ENCODE results near the gene BICDL2.

BICDL2 gene

DNA sequence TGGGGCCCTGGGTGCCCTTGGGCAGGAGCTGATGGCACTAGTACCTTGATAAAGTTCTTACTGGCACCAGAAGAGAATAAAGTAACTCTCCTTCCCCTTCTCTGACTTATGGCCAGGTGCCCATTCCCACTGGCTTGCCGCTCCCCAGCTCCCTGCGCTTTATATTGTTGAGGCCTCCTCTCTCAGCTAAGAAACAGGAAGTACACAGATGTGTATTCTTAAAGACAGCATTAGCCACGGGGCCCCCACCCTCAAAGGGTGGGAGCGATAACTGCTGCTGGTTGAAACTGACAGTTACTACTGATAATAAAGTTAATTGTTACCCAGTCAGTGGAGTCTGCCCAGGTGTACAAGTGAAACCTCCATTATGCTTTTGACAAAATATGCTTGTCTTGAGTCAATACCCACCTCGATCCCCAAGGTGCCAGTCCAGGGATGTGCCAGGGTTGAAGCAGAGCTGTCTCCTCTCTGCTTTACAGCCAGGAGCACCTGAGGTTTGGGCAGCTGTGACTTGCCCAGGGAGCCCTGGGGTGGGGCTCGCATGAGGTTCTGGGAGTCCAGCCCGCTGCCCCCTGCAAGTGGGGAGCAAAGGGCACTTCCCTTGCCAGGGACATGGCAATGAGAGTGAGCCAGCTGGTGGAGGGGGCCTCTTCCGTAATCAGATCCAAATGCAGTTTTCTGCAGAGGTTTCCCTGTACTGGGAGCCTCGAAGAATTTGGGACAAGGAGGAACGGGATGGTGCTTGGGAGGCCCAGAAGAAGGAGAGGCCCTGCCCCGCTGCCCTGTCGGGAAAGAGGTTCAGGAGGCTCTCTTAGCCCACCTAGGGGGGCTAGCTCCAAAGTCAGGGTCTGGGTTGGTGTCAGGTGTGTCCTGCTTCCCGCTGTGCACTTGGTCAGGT is 29.4 kb downstream of the BICDL2 start:
- DNase-seq: no peak

DNA sequence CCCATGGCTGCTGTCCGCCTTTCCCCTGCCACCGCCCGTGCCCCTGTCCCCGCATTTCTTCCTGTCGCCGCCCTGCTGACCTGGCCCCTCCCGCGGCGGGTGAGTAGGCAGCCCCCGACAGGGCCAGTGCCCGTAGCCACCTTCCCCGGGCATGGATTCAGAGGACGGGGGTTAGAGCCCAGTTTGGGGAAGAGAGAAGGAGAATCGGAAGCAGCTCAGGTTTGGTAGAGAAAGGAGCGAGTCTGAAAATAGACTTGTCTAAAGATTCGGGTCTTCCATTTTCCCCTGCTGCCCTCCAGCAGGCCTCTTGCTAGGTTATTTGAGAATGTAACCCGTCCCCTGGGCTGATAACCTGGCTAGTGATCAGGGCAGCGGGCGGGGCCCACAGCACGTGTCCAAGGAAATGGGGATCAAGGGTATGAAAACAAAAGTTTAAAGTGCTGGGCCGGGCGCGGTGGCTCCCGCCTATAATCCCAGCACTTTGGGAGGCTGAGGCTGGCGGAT is 31.9 kb downstream of the BICDL2 start:
- no peak for DNase-seq

DNA sequence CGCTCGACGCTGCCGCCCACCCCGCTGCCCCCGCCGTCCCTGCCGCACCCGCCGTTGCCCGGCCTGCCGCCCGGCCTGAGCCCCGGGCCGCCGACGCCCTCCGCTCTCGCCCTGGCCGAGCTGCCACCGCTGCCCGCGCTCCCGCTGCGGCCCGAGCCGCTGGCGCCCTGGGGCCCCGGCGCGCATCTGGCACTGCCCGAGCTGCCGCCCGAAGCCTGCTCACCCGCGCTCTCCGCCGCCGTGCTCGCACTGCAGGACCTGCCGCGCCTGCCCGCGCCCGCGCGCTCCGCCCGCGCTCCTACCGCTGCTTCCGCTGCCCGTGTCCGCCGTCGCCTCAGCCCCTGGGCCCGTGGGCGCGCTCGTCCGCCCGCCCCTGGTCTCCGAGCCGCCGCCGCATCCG is 32.4 kb downstream of the BICDL2 start:
- no peak for DNase-seq

DNA sequence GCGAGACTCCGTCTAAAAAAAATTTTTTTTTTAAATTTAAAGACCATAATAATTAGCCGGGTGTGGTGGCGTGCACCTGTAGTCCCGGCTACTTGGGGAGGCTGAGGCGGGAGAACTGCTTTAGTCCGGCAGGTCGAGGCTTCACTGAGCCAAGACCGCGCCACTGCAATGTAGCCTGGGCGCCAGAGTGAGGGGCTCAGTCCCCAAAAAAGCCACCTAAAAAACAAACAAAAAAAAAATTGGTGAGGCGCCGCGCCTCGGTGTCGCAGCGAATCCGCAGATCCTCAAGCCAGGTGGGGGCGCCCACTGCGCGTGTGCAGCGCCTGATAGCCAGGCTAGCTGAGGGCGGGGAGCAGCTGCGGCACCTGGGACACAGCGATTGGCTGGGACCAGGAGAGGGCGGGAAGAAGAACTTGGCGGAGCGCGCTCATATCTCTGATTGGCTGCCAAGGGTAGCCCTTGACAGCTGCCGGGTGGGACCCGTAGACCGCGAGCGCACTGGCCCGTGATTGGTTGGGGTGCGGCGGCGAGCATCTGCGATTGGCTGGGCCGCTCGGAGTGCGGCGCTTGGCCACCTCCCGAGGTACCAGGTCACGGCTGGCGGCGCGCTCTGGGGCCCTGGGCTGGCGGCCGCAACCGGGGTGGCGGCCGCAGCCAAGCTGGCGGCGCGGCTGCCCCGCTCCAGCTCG is 33.0 kb downstream of the BICDL2 start:
- DNase-seq: peak; percentile 93

DNA sequence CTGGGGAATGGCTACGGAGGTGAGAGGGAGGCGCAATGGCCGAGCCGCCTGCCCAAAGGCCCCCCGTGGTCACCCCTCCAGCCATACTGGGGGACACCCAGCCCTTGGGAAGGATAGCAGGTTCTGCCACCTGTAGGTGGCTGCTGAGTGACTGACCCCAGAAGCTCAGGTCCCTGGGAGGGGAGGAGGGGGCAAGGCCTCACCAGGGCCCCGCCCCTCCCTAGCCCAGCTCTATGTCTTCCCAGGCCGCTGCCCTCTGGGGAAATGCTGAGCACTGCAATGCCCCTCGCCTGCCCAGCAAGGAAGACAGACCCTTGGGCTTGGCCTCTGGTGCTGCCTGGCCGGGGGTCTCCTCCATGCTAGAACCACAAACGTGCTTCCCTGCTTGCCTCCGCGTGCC is 35.4 kb downstream of the BICDL2 start:
- DNase-seq: no peak

DNA sequence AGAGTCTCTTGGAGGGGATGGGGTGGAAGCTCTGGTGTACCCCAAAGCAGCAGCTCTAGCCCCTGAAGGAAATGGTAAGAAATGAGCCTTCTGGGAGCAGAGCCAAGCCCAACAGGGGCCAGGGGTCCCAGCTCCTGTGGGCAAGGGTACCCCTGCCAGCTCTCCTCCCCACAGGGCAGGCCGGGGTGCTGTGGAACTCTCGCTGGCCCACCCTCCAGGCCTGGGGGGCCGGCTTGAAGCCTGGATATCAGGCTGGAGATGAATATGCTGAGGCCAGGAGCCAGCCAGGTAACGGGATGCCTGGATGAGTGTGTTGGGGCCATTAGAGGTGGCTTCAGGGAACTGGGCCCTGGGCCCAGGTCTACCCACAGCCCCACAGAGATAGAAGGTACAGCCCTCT is 36.2 kb downstream of the BICDL2 start:
- no peak for DNase-seq

DNA sequence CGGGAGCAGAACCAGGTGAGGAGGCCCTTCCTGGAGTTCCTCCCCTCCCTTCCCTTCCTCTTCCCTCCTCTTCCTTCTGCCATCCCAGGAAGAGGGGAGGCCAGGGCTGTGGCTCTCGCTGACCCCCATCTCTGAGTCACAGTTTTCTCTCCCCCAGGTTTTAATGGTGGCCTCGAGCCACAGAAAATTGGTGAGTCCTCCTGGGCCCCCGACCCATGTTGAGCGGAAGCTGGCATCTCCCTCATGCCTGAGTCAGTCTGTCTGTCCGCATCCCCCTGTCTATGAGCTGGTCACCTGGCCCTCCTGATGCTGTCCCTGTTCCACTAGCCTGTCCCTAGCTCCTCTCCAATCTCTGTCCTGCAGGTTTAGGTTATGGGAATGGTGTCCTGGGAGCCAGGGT is 36.8 kb downstream of the BICDL2 start:
- DNase-seq: no peak

DNA sequence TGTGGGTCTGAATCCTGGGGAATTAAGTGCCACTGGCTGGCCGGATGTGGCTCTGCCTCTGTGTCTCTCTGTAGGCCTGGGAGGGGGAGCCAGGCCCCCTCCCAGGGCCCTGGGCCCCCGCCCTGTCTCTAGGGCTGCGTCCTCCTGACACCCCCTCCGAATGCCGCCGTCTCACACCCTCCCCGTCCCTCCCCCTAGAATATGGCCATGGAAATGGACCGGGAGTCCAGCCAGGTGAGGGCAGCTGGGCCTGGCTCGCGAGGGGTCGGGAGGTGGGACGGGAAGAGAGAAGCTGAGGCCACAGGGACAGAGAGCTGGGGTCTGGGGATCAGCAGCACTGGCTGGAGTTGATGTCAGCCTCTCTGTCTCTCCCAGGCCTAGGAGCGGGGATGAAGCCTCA is 40.4 kb downstream of the BICDL2 start:
- no peak for DNase-seq

DNA sequence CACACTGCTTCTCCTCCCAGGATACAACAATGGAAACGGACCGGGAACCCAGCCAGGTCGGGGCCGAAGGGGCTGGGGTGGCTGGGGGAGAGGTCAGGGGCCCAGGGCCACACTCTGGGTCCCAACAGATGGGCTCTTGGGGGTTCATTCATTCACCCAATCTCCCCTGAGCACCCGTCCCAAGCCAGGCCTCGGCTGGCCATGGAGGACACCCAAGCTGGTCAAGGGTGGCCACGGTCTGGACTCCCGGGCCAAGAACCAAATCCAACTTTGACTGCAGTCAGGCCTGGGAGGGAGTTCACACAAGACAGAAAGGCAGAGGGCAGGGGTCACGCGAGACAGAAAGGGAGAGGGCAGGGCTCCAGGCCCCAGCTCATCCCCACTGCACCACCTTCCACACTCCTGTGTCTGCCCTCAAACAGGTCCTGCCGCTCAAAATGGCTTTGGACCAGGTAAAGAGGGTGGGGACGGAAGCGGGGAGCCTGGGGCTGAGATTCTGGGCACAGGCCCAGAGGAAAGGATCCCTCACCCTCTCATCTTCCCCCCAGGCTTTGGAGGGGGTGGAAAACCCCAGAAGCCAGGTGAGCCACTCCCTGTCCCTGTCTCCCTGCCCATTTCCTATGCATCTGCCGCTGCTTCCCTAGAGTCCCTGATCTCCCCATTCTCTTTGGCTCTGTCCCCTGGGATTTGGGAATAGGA is 44.2 kb downstream of the BICDL2 start:
- DNase-seq: no peak

DNA sequence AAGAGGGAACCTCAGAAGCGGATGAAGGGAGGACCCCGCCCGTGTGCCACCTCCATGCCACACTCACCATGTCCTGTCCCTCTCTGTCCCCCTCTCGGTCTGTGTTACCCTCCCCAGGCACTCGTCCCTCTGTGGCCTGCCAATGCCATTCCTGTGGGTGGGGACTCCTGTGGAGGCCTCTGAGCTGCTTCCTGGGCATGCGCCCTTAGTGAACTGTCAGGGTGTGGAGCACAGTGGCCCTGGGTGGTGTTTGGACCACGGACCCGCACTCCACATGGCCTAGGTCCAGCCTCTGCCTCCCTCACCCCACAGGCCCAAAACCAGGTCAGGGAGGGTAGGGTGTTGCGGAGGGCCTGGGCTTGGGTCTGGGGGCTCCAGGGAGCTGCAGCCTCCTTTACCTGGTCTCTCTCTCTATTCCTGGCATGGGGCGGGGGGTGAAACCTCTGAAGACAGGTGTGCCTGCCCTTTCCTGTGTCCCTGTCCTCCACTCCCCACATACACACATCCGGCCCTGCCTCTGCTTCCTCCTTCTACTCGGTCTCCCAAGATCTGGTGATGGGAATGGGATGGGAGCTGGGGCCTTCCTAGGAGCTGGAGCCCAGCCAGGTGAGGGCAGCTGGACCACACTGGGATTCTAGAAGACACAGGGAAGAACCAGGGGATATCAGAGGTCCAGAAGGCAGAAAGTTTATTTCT is 45.0 kb downstream of the BICDL2 start:
- DNase-seq: no peak

DNA sequence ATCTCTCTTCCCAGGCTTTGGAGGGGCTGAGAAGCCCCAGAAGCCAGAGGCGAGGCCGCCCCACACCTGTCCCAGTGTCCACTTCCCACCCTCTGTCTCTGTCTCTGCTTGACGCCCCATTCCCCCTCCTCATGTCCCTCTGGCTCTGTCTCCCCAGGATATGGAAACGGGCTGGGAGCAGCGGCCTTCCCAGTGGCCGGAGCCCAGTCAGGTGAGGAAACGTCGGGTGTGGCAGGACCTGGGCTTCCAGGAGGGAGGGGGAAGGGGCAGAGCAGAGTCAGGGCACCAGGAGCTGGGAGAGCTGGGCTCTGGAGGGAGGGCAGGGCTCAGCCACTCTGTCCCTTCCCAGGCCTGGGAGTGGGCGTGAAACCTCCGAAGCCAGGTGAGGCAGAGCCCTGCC is 45.9 kb downstream of the BICDL2 start:
- no peak for DNase-seq

DNA sequence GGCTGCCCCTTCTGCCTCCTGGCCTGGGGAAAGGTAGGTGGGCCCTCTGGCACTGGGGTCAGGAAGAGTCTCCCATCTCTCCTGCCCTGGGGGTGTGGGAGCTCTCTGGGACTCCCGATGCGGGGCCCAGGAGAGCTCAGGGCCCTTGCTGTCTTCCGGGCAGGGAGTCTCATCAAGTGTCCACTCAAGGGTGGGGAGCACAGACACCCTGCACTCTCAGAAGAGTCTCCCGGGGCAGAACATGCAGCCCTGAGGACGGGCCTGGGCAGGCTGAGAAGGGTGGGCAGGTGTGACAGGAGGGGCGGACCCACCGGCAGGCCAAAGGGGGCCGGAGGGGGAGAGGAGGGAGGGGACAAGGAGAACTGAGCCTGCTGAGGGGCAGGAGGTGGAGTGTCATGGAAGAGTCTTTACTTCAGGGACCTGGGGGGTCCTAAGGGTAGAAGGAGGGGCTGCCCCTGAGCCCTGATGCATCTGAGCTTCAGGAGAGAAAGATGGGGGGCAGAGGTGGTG is 48.1 kb downstream of the BICDL2 start:
- no peak for DNase-seq

DNA sequence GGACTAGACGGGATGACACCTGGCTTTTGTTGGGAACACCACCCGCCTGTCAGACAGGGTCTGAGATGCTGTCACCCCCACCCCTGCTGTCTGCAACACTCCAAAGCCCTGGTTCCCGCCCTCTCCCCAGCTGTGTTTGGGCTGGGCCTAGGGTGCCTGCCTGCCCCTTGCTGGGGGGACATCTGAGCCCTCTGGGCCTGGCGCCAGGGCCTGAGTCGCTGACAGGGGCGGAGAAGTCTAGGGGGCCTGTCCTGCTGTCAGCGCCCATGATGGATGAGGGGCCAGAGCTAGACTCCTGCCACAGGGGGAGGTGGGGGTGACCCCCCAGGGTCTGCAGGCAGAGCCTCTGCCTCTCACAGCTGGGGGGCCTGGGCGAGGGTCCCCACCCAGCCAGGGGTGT is 48.9 kb downstream of the BICDL2 start:
- DNase-seq: no peak

DNA sequence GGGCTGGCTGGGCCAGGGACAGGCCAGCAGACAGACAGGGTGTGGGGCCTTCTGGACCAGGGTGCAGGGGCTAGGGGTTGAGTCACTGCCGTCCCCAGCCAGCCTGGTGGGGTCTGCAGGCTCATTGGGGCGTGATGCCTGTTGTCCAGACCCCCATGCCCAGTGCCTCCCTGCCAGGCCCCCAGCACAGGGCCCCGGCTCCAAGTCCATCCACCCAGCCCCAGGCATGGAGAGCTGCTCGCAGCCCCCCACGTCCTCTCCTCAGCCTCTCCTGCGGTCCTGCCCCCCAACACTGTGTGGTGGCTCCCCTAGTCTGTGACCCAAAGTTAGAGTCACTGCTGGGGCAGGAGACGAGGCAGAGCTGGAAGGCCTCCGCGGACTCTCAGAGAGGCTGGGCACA is 49.5 kb downstream of the BICDL2 start:
- DNase-seq: no peak

DNA sequence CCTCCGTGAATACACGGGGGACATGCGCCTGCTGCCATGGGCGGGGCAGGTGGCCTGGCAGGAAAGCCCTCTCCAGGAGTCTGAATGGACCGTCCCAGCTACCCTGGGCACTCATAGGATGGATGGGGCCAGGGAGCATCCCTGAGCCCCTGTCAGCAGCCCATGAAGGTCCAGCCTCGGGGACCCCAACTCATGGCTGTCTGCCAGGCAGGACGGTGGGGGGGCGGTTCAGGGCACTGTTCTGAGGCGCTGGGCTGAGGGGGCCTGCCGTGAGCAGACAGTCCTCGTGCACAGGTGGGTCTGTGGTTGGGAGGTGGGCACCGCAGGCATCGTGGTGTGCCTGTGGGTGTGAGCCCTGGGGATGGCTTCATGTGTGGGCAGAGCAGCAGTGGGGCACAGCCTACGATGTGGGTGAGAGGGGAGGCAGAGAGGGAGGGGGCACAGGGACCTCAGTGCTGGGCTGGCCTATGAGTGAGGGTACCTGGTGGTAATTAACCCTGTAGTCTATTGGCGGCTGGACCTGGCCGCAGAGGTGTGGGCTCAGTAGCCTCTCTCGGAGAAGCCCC is 50.0 kb downstream of the BICDL2 start:
- no peak for DNase-seq

DNA sequence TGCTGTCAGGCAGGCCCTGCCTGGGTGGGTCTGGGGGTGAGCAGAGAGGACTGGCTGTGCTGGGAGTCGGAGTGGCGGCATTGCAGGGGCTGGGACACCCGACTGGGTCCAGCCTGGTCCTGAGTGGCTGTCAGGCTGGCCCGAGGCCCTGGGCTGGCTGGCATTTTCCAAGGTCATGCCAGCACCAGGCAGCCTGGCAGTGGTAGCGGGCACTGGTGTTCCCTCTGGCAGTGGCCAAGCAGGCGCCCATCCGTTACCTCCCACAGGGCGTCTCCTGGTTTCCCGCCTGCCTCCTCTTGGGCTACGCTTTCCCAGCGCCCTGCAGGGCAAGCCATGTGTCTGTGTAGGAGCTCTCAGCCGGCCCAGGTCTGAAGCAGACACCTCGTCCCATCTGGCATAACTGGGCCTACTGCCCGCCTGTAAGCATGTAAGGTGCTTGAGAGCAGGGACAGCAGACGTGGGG is 50.8 kb downstream of the BICDL2 start:
- no peak for DNase-seq

DNA sequence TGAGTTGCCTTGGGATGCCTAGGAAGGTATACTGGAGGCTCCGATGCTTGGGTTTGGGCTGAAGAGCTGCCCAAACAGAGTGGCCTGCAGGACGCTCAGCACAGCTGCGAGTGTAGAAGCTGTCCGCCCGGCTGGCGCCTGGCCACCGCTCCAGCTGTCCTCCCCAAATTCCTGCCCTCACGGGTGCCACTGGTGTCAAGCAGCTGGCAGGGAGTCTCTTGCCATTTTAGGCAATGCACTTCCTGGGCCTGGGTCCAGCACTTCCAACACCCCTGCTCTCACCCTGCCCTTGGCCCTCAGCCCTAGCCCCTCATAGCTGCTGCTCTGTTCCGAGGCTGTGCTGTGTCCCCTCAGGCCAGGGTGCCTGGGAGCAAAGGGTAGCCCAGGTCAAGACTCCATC is 51.3 kb downstream of the BICDL2 start:
- no peak for DNase-seq

DNA sequence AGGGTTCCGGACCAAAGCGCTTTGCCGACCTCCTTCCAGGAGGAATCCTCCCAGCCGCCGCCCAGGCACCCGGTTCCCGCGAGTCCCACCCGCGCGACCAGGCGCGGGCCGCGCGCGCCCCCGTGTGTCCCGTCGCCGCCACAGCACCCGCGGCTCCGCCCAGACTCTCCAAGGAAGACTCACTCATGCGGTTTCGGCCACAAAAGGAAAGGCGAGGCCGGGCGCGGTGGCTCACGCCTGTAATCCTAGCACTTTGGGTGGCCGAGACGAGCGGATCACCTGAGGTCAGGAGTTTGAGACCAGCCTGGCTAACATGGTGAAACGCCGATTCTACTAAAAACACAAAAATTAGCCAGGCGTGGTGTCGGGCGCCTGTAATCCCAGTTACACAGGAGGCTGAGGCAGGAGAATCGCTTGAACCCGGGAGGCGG is 53.0 kb downstream of the BICDL2 start:
- peak; percentile 78 for DNase-seq

DNA sequence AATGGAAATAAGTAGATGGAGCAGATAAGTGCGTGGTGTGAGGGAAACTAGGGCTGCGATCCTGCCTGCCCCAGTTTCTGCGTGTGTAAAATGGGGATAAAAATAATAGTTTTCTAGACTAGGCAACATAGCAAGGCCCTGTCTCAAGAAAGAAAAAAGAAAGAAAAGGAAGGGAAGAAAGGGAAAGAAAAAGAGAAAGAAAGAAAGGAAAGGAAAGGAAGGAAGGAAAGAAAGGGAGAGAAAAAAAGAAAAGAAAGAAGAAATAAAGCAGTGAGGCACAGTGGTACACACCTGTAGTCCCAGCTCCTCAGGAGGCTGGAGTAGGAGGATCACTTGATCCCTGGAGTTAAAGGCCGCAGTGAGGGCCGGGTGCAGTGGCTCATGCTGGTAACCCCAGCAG is 54.3 kb downstream of the BICDL2 start:
- DNase-seq: no peak

DNA sequence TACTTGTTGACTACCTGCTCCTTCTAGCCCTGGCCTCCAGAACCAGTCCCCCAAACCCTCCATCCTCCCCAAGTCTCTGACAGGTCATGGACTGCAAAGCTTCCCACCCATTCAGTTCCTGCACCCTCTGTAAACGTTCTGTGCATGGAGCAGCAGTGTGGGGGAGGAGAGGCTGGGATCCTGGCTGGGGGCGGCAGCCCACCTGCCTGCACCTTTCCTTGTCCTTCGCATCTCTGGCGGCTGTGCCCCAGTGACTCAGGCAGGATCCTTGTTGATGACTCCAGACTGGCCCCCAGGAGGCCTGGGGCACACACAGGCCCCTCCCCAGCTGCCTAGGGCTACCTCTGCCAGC is 54.9 kb downstream of the BICDL2 start:
- no peak for DNase-seq

DNA sequence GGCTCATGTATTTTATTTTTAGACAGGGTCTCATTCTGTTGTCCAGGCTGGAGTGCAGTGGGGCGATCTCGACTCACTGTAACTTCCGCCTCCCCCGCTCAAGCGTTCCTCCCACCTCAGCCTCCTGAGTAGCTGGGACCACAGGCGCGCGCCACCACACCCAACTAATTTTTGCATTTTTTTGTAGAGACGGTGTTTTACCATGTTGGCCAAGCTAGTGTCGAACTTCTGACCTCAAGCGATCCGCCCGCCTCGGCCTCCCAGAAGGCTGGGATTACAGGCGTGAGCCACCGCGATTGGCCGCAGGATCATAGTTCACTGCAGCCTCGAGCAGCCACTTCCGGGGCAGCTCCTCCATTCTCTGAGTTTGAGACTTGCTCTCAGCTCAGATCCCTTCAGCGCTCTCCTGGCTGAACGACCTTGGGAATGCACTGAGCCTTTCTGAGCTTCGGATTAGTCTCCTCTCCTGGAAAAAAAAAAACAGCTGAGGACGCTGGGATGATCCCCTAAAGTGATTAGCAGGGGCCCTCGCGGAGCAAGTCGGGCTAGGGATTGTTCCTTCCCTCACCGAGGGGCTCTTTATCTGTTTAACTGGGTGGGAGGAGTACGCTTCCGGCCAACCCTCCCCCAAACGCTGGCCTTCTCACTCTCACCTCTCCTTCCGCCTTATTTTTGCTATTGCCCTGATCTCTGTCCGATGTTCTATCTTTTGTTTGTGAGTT is 55.4 kb downstream of the BICDL2 start:
- DNase-seq: no peak
